ENCODE measurements around the gene DPM1. TPM values are rescaled to one million over a fixed set of nuclear protein-coding genes. Genes with fewer than 3 reads are reported as not detected.

The DPM1 gene
- total RNA-seq, 1 donor from 2014 or later = 79.2 TPM

- peak; percentile 6 for DNase-seq (ENCODE audit: low read depth)
Observed at GRCh38 chr20:50895111-50895830, 63.1 kb downstream of the DPM1 start.

- no peak for DNase-seq (ENCODE audit: low read depth)
Observed at GRCh38 chr20:50893620-50894019, 64.7 kb downstream of the DPM1 start.

- no peak for DNase-seq (ENCODE audit: low read depth)
Observed at GRCh38 chr20:50892394-50892793, 65.9 kb downstream of the DPM1 start.

- DNase-seq (ENCODE audit: low read depth) = no peak
Observed at GRCh38 chr20:50891138-50891537, 67.2 kb downstream of the DPM1 start.

- DNase-seq (ENCODE audit: low read depth) = no peak
Observed at GRCh38 chr20:50887576-50887975, 70.8 kb downstream of the DPM1 start.

- DNase-seq (ENCODE audit: low read depth) = no peak
Observed at GRCh38 chr20:50886184-50886790, 72.0 kb downstream of the DPM1 start.

GRCh38 chr20:50885781-50886180, 72.6 kb downstream of the DPM1 start:
- no peak for DNase-seq (ENCODE audit: low read depth)

GRCh38 chr20:50885068-50885467, 73.3 kb downstream of the DPM1 start:
- DNase-seq (ENCODE audit: low read depth) = no peak

Other genes with a start within 250 kb of the DPM1 start
- 31.3 and 57.4 TPM in 2 replicates for gene PARD6B, start 227.0 kb downstream of the DPM1 start, total RNA-seq
- gene BCAS4, start 163.5 kb downstream of the DPM1 start, total RNA-seq = 5.7 and 7.1 TPM in 2 replicates
- gene ADNP, start 27.1 kb downstream of the DPM1 start, total RNA-seq = 27.1 and 86.6 TPM in 2 replicates
- 9.8 and 13.7 TPM in 2 replicates for gene MOCS3, start 286 bp upstream of the DPM1 start, total RNA-seq
- gene KCNG1, start 64.6 kb upstream of the DPM1 start, total RNA-seq = 0.25 and 0.69 TPM in 2 replicates

Data from renal cortical epithelial cell (primary cell).